ENCODE results near the gene PIGQ.

PIGQ gene

DNA sequence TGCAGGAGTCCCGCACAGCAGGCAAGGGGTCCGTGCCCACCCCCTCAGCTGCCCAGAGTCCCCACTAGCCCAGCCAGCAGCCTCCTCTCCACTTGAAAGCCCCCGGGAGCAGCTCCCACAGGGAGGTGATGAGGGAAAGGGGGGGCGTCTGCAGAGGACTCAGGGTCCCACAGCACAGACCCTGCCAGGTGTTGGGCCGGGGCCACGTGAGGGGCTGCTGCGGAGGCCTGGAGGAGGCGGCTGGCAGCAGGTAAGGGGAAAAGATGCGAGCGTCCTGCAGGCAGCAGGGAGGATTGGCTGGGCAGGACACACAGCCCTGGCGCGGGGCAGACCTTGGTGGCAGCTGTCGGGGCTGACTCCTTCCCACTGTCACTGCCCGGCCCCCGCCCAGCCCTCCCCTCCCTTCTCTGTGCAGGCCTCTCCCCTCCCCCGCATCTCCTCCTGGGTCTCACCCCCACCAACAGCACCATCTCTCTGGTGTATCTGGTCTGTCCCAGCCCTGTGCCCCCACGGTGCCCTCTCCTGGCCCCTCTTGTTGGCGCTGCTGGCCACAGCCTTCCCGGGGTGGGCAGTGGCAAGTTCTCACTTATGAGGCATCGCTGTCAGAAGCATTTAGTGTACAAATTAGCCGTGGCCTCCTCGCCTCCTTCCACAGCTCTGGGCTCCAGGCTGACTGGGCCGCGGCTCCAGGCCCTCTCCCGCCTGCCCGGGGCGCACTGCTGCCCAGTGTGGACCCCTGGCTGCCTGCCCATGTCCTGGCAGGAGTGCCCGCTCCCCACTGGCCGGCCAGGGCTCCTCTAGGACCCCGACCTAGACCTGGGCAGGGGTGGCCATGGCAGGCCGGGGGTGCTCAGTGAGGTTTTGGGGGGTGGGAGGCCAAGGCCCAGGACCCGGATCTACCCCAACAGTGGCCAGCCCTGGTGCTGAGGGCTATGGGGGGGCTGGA, 14.0 kb upstream of the PIGQ start:
- no peak for DNase-seq (ENCODE audit: low spot score)

DNA sequence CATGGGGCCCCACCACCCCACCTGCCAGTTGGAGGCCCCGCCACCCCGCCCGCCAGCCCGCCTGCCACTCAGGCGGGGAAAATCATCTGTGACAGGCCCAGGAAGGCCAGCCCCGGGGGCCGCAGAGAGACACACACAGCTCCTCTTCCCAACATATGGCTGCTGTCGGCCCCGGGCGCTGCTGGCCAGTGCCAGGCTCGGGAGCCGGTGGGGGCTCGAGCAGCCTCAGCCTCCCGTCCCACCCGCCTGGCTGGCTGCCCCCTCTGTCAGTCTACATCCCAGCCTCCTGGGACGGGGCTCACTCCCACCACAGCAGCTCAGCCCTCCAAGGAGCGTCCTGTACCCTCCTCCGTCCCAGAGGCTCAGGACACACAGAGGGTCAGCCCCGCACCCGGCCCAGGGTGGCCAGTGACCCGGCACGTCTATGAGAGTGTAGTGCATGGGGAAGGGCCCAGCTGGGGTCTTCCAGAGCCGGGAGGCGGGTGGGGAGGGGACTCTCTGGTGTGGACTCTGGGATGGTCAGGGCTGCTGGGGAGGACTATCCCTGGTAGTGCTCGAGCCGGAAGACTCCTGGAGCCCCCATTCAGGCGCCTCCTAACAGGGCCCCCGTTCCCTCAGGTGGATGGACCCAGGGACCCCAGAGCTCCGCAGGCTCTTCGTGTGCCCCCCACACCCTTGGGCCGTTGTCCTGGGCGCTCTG, 13.1 kb upstream of the PIGQ start:
- no peak for DNase-seq (ENCODE audit: low spot score)

DNA sequence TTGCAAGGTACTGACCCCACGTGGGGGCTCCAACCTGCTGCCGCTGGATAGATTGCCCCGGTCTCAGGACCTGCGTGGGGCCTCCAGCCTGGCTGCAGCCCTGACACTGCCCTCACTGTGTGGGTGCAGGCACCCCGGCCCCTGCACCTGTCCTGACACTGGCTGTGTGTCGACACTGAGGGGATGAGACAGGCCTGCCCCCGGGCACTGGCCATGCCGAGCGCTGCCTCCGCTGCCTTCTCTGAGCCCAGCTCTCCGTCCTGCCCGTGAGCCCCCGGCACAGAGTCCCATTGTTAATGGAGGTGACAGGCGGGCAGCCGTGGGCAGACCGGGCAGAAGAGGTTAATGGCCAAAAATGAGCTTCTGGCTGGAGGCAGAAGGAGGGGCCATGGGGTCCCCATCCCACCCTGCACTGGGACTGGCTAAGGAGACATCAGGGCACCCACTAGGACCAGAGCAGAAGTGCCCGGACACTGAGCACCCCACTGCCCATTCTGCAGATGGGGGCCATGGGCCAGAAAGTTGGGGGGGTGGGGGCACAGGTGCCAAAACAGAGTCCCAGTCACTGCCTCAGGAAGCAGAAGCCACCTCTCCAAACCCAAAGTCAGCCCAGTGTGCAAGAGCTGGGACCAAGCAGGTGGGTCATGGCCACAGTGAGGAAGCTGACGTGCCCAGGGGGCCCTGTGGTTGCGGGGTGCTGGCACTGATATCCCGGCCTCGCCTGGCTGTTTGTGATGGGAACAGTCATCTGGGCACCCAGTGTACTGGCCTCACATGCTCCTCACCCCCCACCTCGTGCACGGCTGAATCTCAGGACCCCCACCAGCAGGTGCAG, 12.1 kb upstream of the PIGQ start:
- no peak for DNase-seq (ENCODE audit: low spot score)

DNA sequence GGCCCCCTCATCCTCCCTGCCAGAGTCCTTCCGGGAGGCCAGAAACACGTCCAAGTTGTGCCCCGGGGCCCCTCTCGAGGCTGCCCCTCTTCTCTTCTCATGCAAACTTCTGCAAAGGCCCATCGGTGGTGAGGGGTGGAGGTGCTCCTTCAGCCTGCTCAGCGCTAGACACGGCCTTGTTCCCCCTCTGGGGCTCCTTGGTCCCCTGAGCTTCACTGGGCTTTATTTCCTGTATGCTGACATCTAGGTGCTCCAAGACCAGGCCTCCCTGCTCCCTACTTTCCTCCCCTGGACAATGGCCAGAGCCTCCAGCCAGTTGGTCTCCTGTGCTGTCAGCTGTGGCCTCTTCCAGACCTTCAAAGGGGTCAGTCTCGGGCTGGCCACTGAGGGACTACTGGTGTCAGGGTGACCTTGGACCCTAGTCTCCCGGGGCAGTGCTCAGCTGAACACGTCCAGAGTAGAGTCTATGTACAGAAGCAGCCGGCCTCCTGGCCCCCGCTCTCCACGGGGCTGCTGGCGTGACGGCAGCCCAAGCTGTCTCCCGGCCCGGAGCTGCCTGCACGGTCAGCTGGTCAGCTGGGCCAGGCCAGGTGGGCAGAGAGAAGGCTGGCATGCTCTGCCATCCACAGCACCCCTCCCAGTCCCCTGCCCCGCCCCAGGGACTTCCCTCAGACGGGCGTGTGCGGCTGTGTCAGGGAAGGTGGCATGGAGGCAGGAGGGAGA, 11.3 kb upstream of the PIGQ start:
- no peak for DNase-seq (ENCODE audit: low spot score)

DNA sequence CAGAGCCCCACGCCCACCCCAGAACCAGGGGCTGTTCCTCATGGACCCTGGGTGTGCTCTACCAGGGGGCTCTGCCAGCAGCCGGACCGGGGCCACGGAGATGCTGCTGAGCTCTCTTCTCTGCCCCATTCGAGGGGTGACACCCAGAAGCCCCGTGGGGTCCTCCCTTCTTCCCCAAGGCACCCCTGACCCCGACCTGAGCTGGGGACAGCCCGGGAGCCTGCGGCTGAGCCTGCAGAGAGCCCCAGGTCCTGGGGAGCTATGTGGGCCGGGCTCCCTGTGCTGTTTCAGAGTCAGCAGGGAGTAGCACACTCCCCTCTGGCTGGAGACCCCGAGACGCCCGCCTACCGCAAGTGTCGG, 10.8 kb upstream of the PIGQ start:
- no peak for DNase-seq (ENCODE audit: low spot score)

DNA sequence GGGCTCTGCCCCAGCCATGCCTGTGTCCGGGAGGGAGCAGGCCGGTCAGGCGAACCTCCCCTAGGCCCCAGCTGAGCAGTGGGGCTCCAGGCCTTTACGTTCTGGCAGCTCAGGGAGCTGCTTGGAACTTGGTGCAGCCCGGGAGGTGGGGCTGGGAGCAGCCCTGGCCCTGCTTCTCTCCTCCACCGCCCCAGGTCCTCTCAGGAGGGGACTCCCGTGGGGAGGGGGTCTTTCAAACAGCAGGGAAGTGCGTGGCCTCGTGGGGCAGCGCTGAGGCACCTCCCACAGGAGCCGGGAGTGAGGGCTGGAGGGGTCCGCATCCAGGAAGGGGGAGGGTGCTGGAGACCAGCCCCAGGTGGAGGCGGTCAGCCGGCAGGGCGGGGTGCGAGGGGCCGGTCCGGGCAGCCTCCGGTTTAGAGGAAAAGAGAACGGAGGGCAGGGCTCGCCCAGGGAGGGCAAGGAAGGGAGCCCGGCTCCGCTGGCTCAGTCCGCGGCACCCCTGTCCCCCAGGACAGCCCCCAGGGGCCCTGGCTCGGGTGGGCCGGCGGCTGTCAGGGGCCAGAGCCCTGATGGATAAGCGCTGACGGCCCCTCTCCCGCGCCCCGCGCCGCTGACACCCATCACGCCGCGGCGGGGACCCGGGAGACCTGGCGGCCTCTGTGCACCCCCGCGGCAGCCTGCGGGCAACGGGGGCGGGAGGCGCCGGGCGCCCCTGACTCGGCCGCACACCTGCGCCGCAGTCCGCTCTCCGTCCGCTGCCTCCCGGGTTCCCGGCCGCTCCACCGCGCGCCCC, 10.2 kb upstream of the PIGQ start:
- DNase-seq (ENCODE audit: low spot score), result no peak

DNA sequence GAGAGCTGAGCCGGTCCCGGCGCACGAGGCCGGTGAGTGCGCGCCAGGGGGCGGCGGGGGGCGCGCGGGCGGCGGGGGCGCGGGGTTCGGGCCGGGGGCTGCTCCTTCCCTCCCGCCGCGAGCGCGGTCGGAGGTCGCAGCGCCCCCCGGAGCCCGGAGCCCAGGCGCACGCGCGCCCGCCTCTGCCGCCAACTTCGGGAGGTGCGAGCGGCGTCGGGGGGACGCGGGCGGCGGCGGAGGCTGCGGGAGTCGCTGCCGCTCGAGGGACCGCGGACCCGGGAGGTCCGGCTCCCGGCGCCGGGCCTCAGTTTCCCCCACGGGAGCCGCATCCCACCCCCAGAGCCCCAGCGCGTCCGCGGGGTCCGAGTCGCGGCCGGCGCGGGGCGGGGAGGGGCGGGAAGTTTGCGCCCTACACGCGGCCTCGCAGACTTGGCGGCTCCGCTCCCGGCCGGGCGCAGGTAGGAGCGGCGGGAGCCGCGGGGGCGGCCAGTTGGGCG, 9.5 kb upstream of the PIGQ start, which contains the start of gene PRR35:
TSS of gene PRR35 (plus strand) at position 191 of the 497 bp plus-strand sequence. CDS start 2,901 bp downstream, outside the sequence.
- no peak for DNase-seq (ENCODE audit: low spot score)

DNA sequence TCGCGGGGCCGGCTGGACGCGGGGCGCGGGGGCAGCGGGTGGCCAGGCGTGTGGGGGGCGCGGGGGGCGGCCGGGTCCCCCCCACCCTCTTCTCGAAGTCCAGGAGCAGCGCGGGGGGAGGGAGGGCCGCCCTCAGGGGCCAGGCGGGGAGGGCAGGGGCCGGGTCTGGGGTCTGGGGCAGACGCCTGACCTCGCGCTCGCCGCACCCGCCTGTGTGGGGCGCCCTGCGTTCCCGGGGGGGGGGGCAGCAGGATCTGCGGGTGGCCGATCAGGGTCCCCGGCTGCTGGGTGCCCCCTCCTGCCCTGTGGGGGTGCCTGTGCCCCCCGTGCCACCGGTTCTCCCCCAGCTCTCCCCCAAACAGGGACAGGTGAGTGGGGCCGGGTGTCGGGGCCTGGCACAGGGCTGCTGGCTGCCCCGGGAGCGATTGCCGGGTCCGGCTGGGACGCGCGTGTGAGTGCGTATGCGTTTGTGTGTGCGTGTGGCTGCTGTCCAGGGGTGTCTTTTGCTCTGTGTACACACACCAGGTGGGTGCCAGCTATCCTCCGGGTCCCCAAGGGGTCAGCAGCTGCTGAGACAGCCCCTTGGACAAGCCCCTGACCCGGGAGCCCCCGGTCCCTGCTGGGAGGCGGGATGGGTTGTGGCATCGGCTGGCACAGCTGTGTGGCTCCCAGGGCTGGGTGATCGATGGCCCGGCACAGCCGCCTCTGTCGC, 8.9 kb upstream of the PIGQ start:
- no peak for DNase-seq (ENCODE audit: low spot score)

DNA sequence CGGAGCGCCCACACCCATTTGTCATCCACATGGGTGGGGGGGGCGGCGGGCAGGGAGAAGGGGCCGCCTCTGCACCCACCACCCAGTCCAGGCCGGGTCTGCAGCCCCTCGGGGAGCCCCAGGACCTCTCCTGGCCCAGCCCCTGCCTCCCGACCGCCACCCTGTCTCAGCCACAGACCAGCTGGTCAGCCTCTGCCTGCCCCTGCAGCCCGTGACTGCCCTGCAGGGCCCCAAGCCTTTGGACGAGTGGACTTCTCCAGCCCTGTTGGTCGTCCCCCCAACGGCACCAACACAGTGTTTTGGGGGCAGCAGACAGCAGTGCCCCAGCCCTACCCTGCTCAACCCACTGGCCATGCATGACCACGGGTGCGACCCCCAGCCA, 8.4 kb upstream of the PIGQ start:
- DNase-seq (ENCODE audit: low spot score), result no peak

DNA sequence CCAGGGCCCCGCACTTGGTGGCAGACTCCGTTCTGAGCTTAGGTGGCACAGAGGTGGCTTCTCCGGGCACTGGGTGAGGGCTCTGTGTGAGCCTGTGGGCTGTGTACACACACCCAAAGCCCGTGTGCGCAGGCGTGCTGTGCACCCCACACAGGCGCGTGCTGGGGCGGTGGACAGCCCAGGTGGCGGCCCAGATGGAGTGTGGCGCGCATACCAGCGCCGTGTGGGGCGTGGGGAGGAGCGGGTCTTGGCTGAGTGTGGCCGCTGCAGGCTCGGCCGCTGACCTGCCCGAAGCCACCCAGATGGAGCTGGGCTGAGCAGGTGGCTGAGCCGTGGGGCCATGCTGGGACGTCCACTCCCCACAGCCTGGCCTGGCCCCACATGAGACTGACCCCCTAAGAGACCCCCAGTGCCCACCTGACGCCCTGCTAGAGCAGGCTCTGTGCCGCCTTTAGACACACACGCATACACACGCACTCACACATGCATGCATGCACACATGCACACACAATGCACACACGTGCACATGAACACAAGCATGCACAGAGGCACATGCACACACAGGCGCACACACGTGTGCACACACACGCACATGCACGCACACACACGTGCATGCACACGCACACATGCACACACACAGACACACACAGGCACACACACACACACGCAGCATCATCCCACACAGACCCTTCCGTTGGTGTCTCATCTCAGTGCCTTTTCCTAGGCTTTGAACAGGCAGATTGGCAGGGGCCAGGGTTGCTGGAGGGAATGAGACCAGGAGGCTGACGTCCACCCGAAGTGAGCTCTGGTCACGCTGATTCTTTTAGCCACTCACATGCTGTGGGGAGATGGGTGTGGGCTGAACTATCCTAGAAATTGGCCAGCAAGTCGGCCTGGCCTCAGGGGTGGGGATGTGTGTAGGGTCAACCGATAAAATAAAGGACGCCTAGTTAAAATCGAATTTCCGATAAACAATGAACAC, 7.5 kb upstream of the PIGQ start:
- DNase-seq (ENCODE audit: low spot score), result no peak

DNA sequence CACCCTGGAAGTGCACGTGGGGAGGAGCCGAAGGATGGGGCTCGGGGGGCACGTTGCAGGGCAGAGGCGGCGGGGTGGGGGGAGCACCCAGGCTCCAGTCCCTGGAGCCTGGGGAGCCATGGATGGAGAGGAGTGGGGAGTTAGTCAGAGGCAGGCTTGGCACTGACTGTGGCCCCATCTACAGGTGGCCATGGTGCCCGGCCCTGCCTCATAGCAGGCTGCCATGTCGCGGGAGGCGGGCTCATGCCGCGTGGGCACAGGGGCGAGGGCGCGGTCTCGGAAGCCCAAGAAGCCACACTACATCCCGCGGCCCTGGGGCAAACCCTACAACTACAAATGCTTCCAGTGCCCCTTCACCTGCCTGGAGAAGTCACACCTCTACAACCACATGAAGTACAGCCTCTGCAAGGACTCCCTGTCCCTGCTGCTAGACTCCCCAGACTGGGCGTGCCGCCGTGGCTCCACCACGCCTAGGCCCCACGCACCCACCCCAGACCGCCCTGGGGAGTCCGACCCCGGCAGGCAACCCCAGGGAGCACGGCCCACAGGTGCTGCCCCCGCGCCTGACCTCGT, 6.6 kb upstream of the PIGQ start:
- no peak for DNase-seq (ENCODE audit: low spot score)

DNA sequence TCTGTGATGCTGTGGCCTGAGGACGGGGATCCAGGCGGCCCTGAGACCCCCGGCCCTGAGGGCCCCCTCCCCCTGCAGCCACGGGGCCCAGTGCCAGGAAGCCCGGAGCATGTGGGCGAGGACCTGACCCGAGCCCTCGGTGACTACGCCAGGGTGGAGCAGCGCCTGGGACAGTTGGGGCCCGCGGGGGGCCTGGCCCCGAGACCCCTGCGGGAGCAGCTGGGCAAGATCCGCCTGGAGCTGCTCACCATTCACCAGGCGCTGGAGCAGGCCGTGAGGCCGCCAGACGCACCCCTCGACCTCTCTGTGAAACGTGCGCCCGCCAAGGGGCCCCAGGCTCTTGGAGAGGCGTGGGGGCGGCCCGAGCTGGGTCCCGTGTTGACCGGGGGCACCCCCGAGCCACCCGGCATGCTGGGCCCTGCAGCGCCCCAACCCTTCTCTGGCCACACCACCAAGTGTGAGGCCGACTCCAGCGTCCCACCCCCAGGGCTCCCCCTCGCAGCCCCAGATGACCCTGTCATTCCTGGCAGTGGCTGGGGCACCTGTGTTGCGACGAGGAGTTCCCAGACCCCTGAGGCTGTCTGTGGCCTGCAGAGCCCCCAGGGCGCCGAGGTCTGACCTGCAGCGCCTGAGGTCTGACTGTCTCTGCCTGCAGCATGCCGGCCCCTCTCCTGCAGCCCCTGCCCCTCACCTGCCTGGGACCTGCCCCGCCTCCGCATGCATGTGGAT, 4.9 kb upstream of the PIGQ start:
- no peak for DNase-seq (ENCODE audit: low spot score)

DNA sequence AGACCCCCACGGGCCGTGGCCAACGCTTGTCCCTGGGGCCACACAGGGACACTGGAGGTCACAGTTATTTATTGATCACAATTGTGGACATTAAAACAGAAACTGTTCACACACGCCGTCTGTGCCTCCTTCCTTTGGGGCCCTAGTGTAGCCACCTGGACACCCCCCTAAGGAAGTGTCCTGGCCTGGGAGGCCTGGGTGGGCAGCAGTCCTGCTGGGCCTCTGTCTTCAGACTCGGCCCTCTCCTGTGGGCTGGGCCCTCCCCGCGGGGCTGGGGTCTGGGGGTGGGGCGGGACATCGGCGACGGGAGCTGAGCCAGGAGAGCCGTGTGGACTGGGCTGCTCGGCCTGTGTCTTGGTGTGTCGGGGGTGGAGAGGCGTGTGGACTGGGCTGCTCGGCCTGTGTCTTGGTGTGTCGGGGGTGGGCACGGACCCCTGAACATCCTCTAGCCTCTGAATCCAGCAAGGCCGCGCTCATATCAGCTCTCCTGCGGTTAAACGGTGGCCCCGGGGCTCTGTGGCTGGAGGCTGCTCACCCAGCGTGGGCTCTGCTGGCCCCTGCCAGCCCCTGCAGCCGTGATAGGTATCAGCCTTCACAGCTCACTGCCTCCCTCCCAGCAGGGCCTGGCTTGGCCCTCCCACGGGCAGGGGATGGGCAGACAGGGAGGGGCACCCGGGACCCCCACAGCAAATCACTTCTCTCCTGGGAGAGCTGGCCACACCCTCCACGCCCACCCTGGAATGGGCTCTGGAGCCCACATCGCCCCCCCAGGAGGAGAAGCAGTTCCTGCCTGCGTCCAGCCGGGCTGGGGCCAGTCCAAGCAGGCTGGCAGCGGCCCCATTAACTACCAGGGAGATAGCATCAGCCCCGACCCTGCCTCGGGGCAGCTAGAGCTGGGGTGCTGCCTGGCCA, 4.1 kb upstream of the PIGQ start:
- DNase-seq (ENCODE audit: low spot score), result no peak

DNA sequence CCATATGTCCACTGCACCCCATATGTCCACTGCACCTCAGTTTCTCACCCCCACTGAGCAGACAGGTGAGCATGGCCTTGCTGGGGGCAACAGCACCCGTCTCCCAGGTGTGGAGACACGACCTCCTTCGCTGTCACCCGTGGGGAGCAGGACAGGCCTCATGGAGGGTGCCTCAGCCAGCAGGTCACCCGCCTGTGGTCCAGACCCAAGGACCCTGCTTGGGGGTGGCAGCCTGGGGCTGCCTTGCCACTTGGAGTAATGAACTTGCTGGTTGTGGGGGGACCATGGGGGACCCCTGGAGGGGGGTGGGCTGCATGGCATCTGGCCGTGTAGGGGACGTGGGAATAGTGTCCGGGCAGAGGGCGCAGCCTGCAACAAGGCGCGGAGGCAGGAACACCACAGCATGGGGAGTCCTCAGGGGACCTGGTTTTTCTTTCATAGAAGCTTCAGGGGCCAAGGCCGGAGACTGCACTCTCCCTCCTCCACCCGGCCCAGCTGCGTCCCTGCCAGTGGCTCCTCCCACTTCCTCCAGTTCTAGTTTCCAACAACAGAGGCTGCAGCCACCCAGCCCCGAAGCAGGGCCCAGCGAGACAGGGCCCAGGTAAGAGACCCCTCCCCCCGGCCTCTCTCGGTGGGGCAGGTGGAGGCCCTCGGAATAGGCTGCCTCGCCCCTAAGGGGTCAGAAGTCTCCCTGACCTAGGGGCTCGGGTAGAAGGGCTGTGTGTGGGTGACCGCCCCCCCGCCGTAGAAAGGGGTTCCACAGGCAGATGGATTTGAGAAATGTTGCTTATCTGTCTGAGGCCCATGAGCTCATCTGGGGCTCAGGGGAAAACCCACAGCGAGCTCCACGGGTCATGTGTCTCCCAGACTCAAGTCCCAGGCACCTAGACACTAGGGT, 3.0 kb upstream of the PIGQ start, which contains the start of gene NHLRC4:
TSS of gene NHLRC4 (plus strand) at position 531 of the 898 bp plus-strand sequence. CDS start 1,043 bp downstream, outside the sequence.
- no peak for DNase-seq (ENCODE audit: low spot score)

Data from ecto neural progenitor cell (in vitro differentiated cells).